Smooth muscle cell (in vitro differentiated cells): ENCODE data around the gene ANKRD62. TPM values are rescaled to one million over a fixed set of nuclear protein-coding genes. Genes with fewer than 3 reads are reported as not detected.
"Not testable (repeated sequence)": the region's sequence is repeated elsewhere in the genome, so short reads cannot be mapped to it uniquely, and the experiment has no call there.

ENCODE experiments used
- DNase-seq: peaks from one replicate; lab custom pipeline; 2025; ENCODE audit not compliant: unreplicated experiment; lab: John Stamatoyannopoulos, UW
- H2AFZ ChIP-seq: fragments of 200-600 bp; sonication (generic); 2 replicates; pipeline ENCODE4 v1.6.0; 2016; ENCODE audit warnings: antibody characterized with exemption, low read depth, mild to moderate bottlenecking
- H3F3A ChIP-seq: fragments of 200-600 bp; sonication (generic); 2 replicates; pipeline ENCODE4 v1.6.0; 2017; ENCODE audit warnings: antibody characterized with exemption, low read depth
- H3K27ac ChIP-seq: fragments of 200-600 bp; sonication (generic); 2 replicates; pipeline ENCODE4 v1.5.1; 2016; ENCODE audit warnings: low read depth, mild to moderate bottlenecking
- H3K27me3 ChIP-seq: fragments of 200-600 bp; sonication (generic); 2 replicates; pipeline ENCODE4 v1.6.1; 2016; ENCODE audit warnings: low read depth, mild to moderate bottlenecking
- H3K36me3 ChIP-seq: fragments of 200-600 bp; sonication (generic); 2 replicates; pipeline ENCODE4 v1.5.1; 2016; ENCODE audit warnings: low read depth
- H3K4me1 ChIP-seq: fragments of 200-600 bp; sonication (generic); 2 replicates; pipeline ENCODE4 v1.5.1; 2016; ENCODE audit warnings: low read depth
- H3K4me2 ChIP-seq: fragments of 200-600 bp; sonication (generic); 2 replicates; pipeline ENCODE4 v1.6.0; 2016; ENCODE audit warnings: mild to moderate bottlenecking
- H3K4me3 ChIP-seq: fragments of 200-600 bp; sonication (generic); 2 replicates; pipeline ENCODE4 v1.5.1; 2016; ENCODE audit warnings: mild to moderate bottlenecking
- H3K79me2 ChIP-seq: fragments of 200-600 bp; sonication (generic); 2 replicates; pipeline ENCODE4 v1.6.0; 2016; ENCODE audit warnings: low read depth, mild to moderate bottlenecking
- H3K9ac ChIP-seq: fragments of 200-600 bp; sonication (generic); 2 replicates; pipeline ENCODE4 v1.6.0; 2016; ENCODE audit warnings: low read depth
- H3K9me3 ChIP-seq: fragments of 200-600 bp; sonication (generic); replicated peaks from 2 replicates; pipeline ENCODE4 v1.5.1; 2016; ENCODE audit warnings: low read depth
- H4K20me1 ChIP-seq: fragments of 200-600 bp; sonication (generic); 2 replicates; pipeline ENCODE4 v1.6.0; 2016; ENCODE audit warnings: low read depth
- CTCF ChIP-seq: fragments of 200-600 bp; sonication (generic); IDR thresholded peaks from 2 replicates; pipeline ENCODE4 v1.5.1; 2017; ENCODE audit warnings: borderline replicate concordance, mild to moderate bottlenecking, antibody characterized with exemption; ENCODE audit not compliant: insufficient read depth, poor library complexity, severe bottlenecking
- WGBS: methylation state at CpG from one replicate; pipeline ENCODE4 v1.1.7; 2016; ENCODE audit warnings: low lambda C conversion rate; 5-methylcytosine and 5-hydroxymethylcytosine counted together
- polyA plus RNA-seq: library from polyadenylated mRNA; unstranded; fragments of >200 nt; fragmentation: Nextera tagmentation; extraction: Ambion mirVana; gene quantifications from 2 replicates; pipeline ENCODE4 v1.2.1, GENCODE V29; 2016
- total RNA-seq: library from RNA; depleted of rRNA; stranded (reverse); fragments of >200 nt; gene quantifications from 2 replicates; pipeline ENCODE4 v1.2.3, GENCODE V29; 2014

The ANKRD62 gene
- total and polyA plus RNA-seq, 2 experiments from 2014 or later: not detected

GRCh38 chr18:12067671-12068070 is 26.0 kb upstream of the ANKRD62 start:
- Histone ChIP-seq H3K27me3 (no peaks in the 10 kb centered on the region), H4K20me1 (no peaks in the 10 kb centered on the region), H3K9ac (no peak overlapping the region), H3F3A (no peaks in the 10 kb centered on the region), H3K4me3 (no peak overlapping the region), H2AFZ (no peak overlapping the region), H3K4me2 (no peak overlapping the region), H3K9me3 (no peaks in the 10 kb centered on the region), H3K79me2 (no peaks in the 10 kb centered on the region), H3K4me1 (no peaks in the 10 kb centered on the region), H3K27ac (no peak overlapping the region), H3K36me3 (no peaks in the 10 kb centered on the region)
- DNase-seq: no peak
- WGBS: 98% methylated on average over 25 of the region's 26 CpGs
- TF ChIP-seq CTCF: no peak

DNA sequence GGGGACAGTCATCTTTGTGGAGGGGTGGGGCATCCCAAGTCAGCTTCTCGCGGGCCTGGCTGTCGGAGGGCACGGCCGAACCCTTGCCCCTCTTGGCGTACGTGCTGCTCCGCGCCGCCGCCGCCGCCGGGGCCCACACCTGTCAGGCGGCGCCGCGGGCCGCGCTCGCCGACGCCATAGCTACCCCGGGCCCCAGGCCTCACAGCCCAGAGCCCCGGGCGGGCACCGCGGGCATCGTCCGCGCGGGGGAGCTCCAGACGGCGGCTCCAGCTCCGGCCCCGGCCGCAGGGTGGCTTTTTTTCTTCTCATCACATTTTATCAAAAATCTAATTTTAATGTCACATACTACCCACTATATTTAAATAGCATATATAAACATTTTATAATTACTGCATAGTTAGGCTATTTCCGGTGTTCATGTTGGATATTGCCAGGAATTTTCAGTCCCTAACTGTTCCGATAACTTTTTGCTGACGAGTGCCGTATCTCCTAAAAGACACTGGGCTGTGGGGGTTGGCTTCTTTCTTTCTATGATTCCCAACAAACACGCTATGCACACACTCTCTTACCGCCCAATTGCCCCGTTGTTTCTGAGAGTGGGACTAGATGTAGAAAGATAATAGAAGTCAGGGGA is 25.2 kb upstream of the ANKRD62 start:
- not testable (repeated sequence) for H3K4me1 ChIP-seq, H2AFZ ChIP-seq, DNase-seq, H3K9ac ChIP-seq, H4K20me1 ChIP-seq, H3K4me3 ChIP-seq, H3K27ac ChIP-seq, H3K79me2 ChIP-seq, H3K27me3 ChIP-seq, H3K9me3 ChIP-seq, H3K36me3 ChIP-seq, H3K4me2 ChIP-seq, H3F3A ChIP-seq
- WGBS: 97% methylated on average over 27 of the region's 44 CpGs

- Histone ChIP-seq H2AFZ (no peak overlapping the region), H3K9ac (no peak overlapping the region), H3K27me3 (no peaks in the 10 kb centered on the region), H3K9me3 (no peaks in the 10 kb centered on the region), H3K4me1 (no peaks in the 10 kb centered on the region), H3K79me2 (no peaks in the 10 kb centered on the region), H3K4me3 (no peak overlapping the region), H3K4me2 (no peak overlapping the region), H4K20me1 (no peaks in the 10 kb centered on the region), H3K36me3 (no peaks in the 10 kb centered on the region), H3K27ac (no peak overlapping the region), H3F3A (no peaks in the 10 kb centered on the region)
- no peak for TF ChIP-seq CTCF
- WGBS: 93% methylated on average over 3 of the region's 3 CpGs
- no peak for DNase-seq
Measured at GRCh38 chr18:12068950-12069320, 24.7 kb upstream of the ANKRD62 start.

DNA sequence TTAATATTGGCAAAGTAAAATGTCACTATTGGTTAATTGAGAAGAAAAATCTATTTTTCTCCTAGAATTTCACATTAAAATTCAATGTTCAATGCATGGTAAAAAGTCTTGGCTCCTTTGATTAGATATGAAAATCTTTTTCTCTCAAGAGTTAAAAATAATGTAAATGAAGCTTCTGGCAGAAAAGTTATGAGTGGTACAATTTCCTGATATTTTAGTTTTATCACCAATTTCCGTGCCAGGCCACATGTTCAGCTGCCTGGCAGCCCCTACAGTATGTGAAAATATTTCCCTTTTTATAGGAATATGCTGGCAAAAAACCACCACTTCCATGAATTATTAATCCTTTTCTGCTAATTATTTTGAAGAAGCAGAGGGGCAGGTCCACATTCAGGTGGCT is 22.6 kb upstream of the ANKRD62 start:
- not testable (repeated sequence) for H3K36me3 ChIP-seq, H3K4me1 ChIP-seq, H3K9ac ChIP-seq, H3K9me3 ChIP-seq, DNase-seq, H4K20me1 ChIP-seq, H3K4me2 ChIP-seq, H3K27ac ChIP-seq, H3F3A ChIP-seq, H2AFZ ChIP-seq, H3K27me3 ChIP-seq, H3K4me3 ChIP-seq, H3K79me2 ChIP-seq
- 93% methylated on average over 1 of the region's 1 CpG for WGBS

- H3K9me3 ChIP-seq: no peaks in the 10 kb centered on the region
- H3K27me3 ChIP-seq: no peaks in the 10 kb centered on the region
- H3K27ac ChIP-seq: no peak overlapping the region
- TF ChIP-seq CTCF: no peak
- no peak overlapping the region for H3K4me3 ChIP-seq
- 94% methylated on average over 1 of the region's 1 CpG for WGBS
- H4K20me1 ChIP-seq: no peaks in the 10 kb centered on the region
- no peak for DNase-seq
- H3K4me1 ChIP-seq: no peaks in the 10 kb centered on the region
- H3K4me2 ChIP-seq: no peak overlapping the region
- no peak overlapping the region for H2AFZ ChIP-seq
- H3K79me2 ChIP-seq: no peaks in the 10 kb centered on the region
- no peaks in the 10 kb centered on the region for H3F3A ChIP-seq
- no peak overlapping the region for H3K9ac ChIP-seq
- H3K36me3 ChIP-seq: no peaks in the 10 kb centered on the region
Measured at GRCh38 chr18:12072996-12073395, 20.6 kb upstream of the ANKRD62 start.
